A549 (cell line): Measurements from ENCODE around the gene VAT1. TPM values are rescaled to one million over a fixed set of nuclear protein-coding genes. Genes with fewer than 3 reads are reported as not detected.

Experiments
- BCL3 ChIP-seq: fragments of >200 bp; sonication (Bioruptor Twin); formaldehyde crosslinking; IDR thresholded peaks from 3 replicates; pipeline ENCODE4 v1.6.1; 2016
- BHLHE40 ChIP-seq: IDR thresholded peaks from 2 replicates; pipeline ENCODE4 v1.6.1; 2012; ENCODE audit warnings: low read depth, low read length, inconsistent platforms
- EHF ChIP-seq: fragments of 250-450 bp; sonication (Bioruptor Pico); IDR thresholded peaks from 2 replicates; pipeline ENCODE4 v1.5.0; 2020; ENCODE audit warnings: mild to moderate bottlenecking
- EP300 ChIP-seq, 2 experiments: fragments of >200 bp; sonication (Bioruptor Twin); formaldehyde crosslinking; IDR thresholded peaks; 2 replicates in 1 of 2; 3 replicates in 1 of 2; pipeline ENCODE4 v1.6.1; 2016 to 2017
- FOSB ChIP-seq: fragments of 250-450 bp; sonication (Bioruptor Pico); IDR thresholded peaks from 2 replicates; pipeline ENCODE4 v1.5.0; 2020; ENCODE audit warnings: mild to moderate bottlenecking, moderate library complexity
- FOSL2 ChIP-seq, 2 experiments: fragments of 450-650 bp in 1 of 2; fragments of >200 bp in 1 of 2; sonication (Bioruptor Twin) in 1 of 2; formaldehyde crosslinking; IDR thresholded peaks; 2 replicates each; pipeline versions ENCODE4 v1.5.0 to v1.6.1; 2016 to 2020; ENCODE audit warnings: mild to moderate bottlenecking in 1 of 2, moderate library complexity in 1 of 2
- GATA3 ChIP-seq: IDR thresholded peaks from 2 replicates; pipeline ENCODE4 v1.6.1; 2012; ENCODE audit warnings: borderline replicate concordance
- HDAC2 ChIP-seq: fragments of 200-600 bp; sonication (generic); IDR thresholded peaks from 2 replicates; pipeline ENCODE4 v1.6.1; 2016
- HES2 ChIP-seq: fragments of >200 bp; sonication (Bioruptor Twin); formaldehyde crosslinking; IDR thresholded peaks from 2 replicates; pipeline ENCODE4 v1.6.1; 2016
- HEYL ChIP-seq: fragments of 250-450 bp; sonication (Bioruptor Pico); IDR thresholded peaks from 2 replicates; pipeline ENCODE4 v1.8.0; 2021; ENCODE audit warnings: mild to moderate bottlenecking, moderate library complexity
- HOXA7 ChIP-seq: fragments of 250-450 bp; sonication (Bioruptor Pico); IDR thresholded peaks from 2 replicates; pipeline ENCODE4 v1.5.0; 2020; ENCODE audit warnings: mild to moderate bottlenecking, moderate library complexity
- HOXB5 ChIP-seq: fragments of 250-450 bp; sonication (Bioruptor Pico); IDR thresholded peaks from 2 replicates; pipeline ENCODE4 v1.5.0; 2020; ENCODE audit warnings: mild to moderate bottlenecking, moderate library complexity
- JUN ChIP-seq, 2 experiments: fragments of >200 bp; sonication (Bioruptor Twin); formaldehyde crosslinking; IDR thresholded peaks; 2 replicates in 1 of 2; 3 replicates in 1 of 2; pipeline ENCODE4 v1.6.1; 2016 to 2017
- JUNB ChIP-seq: fragments of >200 bp; sonication (Bioruptor Twin); formaldehyde crosslinking; IDR thresholded peaks from 2 replicates; pipeline ENCODE4 v1.6.1; 2016
- KDM1A ChIP-seq: fragments of 200-600 bp; sonication (generic); IDR thresholded peaks from 2 replicates; pipeline ENCODE4 v1.6.1; 2016; ENCODE audit warnings: low read depth, mild to moderate bottlenecking
- KDM5A ChIP-seq: fragments of 200-600 bp; sonication (generic); IDR thresholded peaks from 2 replicates; pipeline ENCODE4 v1.6.1; 2016; ENCODE audit warnings: antibody characterized with exemption, mild to moderate bottlenecking
- NFE2L2 ChIP-seq: fragments of 150-350 bp; conservative IDR thresholded peaks from 2 replicates; pipeline ENCODE4 v1.6.1; 2014; ENCODE audit warnings: low read length
- NPAS2 ChIP-seq: fragments of 250-450 bp; sonication (Bioruptor Pico); IDR thresholded peaks from 2 replicates; pipeline ENCODE4 v1.8.0; 2022; ENCODE audit warnings: mild to moderate bottlenecking, moderate library complexity, borderline replicate concordance
- NR3C1 ChIP-seq: fragments of >200 bp; sonication (Bioruptor Twin); formaldehyde crosslinking; IDR thresholded peaks from 3 replicates; pipeline ENCODE4 v1.6.1; 2017
- PHF8 ChIP-seq: fragments of 200-600 bp; sonication (generic); IDR thresholded peaks from 2 replicates; pipeline ENCODE4 v1.6.1; 2016; ENCODE audit warnings: low read depth, mild to moderate bottlenecking, antibody characterized with exemption, moderate library complexity, borderline replicate concordance
- POLR2AphosphoS2 ChIP-seq: conservative IDR thresholded peaks from 2 replicates; pipeline ENCODE4 v1.6.1; 2012; ENCODE audit warnings: low read length, improper control_type of control experiment, inconsistent platforms
- RAD21 ChIP-seq, 2 experiments: fragments of >200 bp in 1 of 2; sonication (Bioruptor Twin) in 1 of 2; formaldehyde crosslinking in 1 of 2; IDR thresholded peaks in 1 of 2; conservative IDR thresholded peaks in 1 of 2; 2 replicates in 1 of 2; 3 replicates in 1 of 2; pipeline ENCODE4 v1.6.1; 2012 to 2018; ENCODE audit warnings: inconsistent platforms in 1 of 2
- REST ChIP-seq: fragments of 200-600 bp; sonication (generic); IDR thresholded peaks from 2 replicates; pipeline ENCODE4 v1.6.1; 2016; ENCODE audit warnings: antibody characterized with exemption, mild to moderate bottlenecking, moderate library complexity
- RFX5 ChIP-seq: fragments of 450-650 bp; IDR thresholded peaks from 2 replicates; pipeline ENCODE4 v1.7.1; 2014; ENCODE audit warnings: antibody characterized with exemption, mild to moderate bottlenecking, moderate library complexity
- SREBF2 ChIP-seq: fragments of 450-650 bp; IDR thresholded peaks from 2 replicates; pipeline ENCODE4 v1.6.1; 2014; ENCODE audit warnings: mild to moderate bottlenecking, moderate library complexity
- ZFP36 ChIP-seq: fragments of 450-650 bp; IDR thresholded peaks from 2 replicates; pipeline ENCODE4 v1.6.1; 2014; ENCODE audit warnings: borderline replicate concordance; ENCODE audit not compliant: partially characterized antibody
- ZNF302 ChIP-seq: fragments of 250-450 bp; sonication (Bioruptor Pico); IDR thresholded peaks from 2 replicates; pipeline ENCODE4 v1.9.0; 2021; ENCODE audit warnings: inconsistent platforms, mild to moderate bottlenecking, moderate library complexity
- polyA plus RNA-seq, 4 experiments: library from polyadenylated mRNA; depleted of rRNA in 3 of 4; stranded (reverse); fragments of >200 nt; fragmentation: RNase III in 1 of 4; extraction: RNeasy Plus Mini Kit Qiagen cat#74134 plus additional on column Dnase treatment in 1 of 4; gene quantifications; 2 replicates in 3 of 4; 3 replicates in 1 of 4; pipeline ENCODE4 v1.2.3, GENCODE V29; 2011 to 2017
- TF ChIP-seq, protein P1 (sequence below): fragments of 150-350 bp; IDR thresholded peaks from 2 replicates; pipeline ENCODE4 v1.6.1; 2014; ENCODE audit warnings: low read depth, mild to moderate bottlenecking, low read length
- TF ChIP-seq, protein P2 (sequence below): IDR thresholded peaks from 2 replicates; pipeline ENCODE4 v1.6.1; 2012
- TF ChIP-seq, protein P3 (sequence below): fragments of 250-450 bp; sonication (Bioruptor Pico); IDR thresholded peaks from 2 replicates; pipeline ENCODE4 v1.5.0; 2021; ENCODE audit warnings: mild to moderate bottlenecking, moderate library complexity, borderline replicate concordance
- TF ChIP-seq, protein P4 (sequence below): IDR thresholded peaks from 2 replicates; pipeline ENCODE4 v1.6.1; 2012; ENCODE audit warnings: low read depth, borderline replicate concordance

VAT1 gene
- polyA plus RNA-seq, 2 of the 4 experiments (the other 2 are of a cell fraction) = 153 to 167 TPM

GRCh38 chr17:42989726-42990652 lies 32.2 kb downstream of the VAT1 start (continued):
- TF ChIP-seq, protein P1, sequence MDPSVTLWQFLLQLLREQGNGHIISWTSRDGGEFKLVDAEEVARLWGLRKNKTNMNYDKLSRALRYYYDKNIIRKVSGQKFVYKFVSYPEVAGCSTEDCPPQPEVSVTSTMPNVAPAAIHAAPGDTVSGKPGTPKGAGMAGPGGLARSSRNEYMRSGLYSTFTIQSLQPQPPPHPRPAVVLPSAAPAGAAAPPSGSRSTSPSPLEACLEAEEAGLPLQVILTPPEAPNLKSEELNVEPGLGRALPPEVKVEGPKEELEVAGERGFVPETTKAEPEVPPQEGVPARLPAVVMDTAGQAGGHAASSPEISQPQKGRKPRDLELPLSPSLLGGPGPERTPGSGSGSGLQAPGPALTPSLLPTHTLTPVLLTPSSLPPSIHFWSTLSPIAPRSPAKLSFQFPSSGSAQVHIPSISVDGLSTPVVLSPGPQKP = no peak
- no peak for TF ChIP-seq RAD21 (conservative IDR thresholded peaks at IDR 0.05 in 1 of 2, IDR thresholded peaks at IDR 0.05 in 1 of 2)
- no peak for TF ChIP-seq EHF
- TF ChIP-seq FOSL2 (IDR thresholded peaks at IDR 0.05) = peak; percentile 77
- TF ChIP-seq FOSL2 (CRISPR knock-in tag; IDR thresholded peaks at IDR 0.05) = peak; percentile 87
- TF ChIP-seq HDAC2 = no peak
- no peak for TF ChIP-seq HES2
- no peak for TF ChIP-seq ZFP36
- no peak for TF ChIP-seq PHF8
- TF ChIP-seq BHLHE40 = no peak
- TF ChIP-seq, protein P2, sequence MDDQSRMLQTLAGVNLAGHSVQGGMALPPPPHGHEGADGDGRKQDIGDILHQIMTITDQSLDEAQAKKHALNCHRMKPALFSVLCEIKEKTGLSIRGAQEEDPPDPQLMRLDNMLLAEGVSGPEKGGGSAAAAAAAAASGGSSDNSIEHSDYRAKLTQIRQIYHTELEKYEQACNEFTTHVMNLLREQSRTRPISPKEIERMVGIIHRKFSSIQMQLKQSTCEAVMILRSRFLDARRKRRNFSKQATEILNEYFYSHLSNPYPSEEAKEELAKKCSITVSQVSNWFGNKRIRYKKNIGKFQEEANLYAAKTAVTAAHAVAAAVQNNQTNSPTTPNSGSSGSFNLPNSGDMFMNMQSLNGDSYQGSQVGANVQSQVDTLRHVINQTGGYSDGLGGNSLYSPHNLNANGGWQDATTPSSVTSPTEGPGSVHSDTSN = no peak
- TF ChIP-seq NPAS2 = no peak
- 0 out of 5 replicates have a peak, but pooled peaks of 1 of the 2 experiments have one; percentile 31 for TF ChIP-seq JUN (IDR thresholded peaks at IDR 0.05)
- TF ChIP-seq, protein P3, sequence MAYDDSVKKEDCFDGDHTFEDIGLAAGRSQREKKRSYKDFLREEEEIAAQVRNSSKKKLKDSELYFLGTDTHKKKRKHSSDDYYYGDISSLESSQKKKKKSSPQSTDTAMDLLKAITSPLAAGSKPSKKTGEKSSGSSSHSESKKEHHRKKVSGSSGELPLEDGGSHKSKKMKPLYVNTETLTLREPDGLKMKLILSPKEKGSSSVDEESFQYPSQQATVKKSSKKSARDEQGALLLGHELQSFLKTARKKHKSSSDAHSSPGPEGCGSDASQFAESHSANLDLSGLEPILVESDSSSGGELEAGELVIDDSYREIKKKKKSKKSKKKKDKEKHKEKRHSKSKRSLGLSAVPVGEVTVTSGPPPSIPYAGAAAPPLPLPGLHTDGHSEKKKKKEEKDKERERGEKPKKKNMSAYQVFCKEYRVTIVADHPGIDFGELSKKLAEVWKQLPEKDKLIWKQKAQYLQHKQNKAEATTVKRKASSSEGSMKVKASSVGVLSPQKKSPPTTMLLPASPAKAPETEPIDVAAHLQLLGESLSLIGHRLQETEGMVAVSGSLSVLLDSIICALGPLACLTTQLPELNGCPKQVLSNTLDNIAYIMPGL = no peak
- TF ChIP-seq HEYL (CRISPR knock-in tag) = no peak
- no peak for TF ChIP-seq EP300 (IDR thresholded peaks at IDR 0.05)
- no peak for TF ChIP-seq BCL3
- no peak for TF ChIP-seq NR3C1
- no peak for TF ChIP-seq ZNF302 (CRISPR knock-in tag)
- no peak for TF ChIP-seq KDM1A
- no peak for TF ChIP-seq HOXB5 (CRISPR knock-in tag)
- no peak for TF ChIP-seq POLR2AphosphoS2
- TF ChIP-seq FOSB = no peak
- TF ChIP-seq GATA3 = no peak
- no peak for TF ChIP-seq KDM5A
- peak; percentile 86 for TF ChIP-seq JUNB
- no peak for TF ChIP-seq REST
- TF ChIP-seq, protein P4, sequence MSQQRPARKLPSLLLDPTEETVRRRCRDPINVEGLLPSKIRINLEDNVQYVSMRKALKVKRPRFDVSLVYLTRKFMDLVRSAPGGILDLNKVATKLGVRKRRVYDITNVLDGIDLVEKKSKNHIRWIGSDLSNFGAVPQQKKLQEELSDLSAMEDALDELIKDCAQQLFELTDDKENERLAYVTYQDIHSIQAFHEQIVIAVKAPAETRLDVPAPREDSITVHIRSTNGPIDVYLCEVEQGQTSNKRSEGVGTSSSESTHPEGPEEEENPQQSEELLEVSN = 0 out of 2 replicates have a peak, but pooled peaks have one; percentile 23
- no peak for TF ChIP-seq RFX5
- no peak for TF ChIP-seq HOXA7 (CRISPR knock-in tag)
- TF ChIP-seq NFE2L2 = peak; percentile 58; the same call in 1 of the 2 replicates
- no peak for TF ChIP-seq SREBF2
